ENCODE measurements around the gene USP24.

The USP24 gene

GRCh38 chr1:55164906-55165305, 50.3 kb downstream of the USP24 start:
- DNase-seq (ENCODE audit: low spot score): no peak

GRCh38 chr1:55159571-55159970, 55.6 kb downstream of the USP24 start:
- no peak for DNase-seq (ENCODE audit: low spot score)

GRCh38 chr1:55156608-55157007, 58.6 kb downstream of the USP24 start:
- DNase-seq (ENCODE audit: low spot score): no peak

- no peak for DNase-seq (ENCODE audit: low spot score)
Measured at GRCh38 chr1:55156093-55156492, 59.1 kb downstream of the USP24 start.

DNA sequence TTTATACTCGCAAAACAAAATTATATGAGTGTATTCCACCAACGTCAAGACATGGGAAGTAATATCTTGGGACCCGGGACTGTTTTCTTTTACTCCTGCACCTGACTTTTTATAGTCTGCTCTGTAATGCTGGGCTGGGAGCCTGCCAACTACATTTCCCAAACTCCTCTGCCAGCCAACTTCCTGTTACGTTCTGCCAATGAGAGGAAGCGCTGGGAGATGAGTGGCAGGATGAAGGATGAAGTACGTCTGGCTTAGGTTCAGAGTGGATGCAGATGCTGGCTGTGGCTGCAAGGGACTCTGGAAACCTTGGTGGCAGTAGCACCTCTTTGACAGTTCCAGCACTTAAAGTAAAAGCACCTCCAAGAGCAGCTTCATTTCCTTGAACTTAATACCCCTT, 59.6 kb downstream of the USP24 start:
- no peak for DNase-seq (ENCODE audit: low spot score)

DNA sequence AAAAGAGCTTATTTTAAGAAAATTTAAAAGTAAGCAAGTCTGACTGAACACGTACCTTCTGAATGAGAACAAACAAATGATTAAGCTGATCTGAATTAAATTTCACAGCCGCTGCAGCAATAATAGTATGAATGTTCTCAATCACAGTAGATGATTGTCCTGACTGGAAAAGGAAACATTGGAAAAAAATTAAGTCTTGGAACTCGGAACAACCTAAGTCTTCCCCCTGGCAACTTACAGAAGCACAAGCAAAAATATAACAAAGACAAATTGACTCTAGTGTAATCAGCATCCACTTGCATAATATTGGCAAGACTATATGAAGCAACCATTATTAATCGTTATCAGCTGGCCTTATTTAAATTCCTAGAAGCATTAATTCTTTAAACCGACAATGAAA, 60.5 kb downstream of the USP24 start:
- no peak for DNase-seq (ENCODE audit: low spot score)

GRCh38 chr1:55153031-55153430, 62.1 kb downstream of the USP24 start:
- no peak for DNase-seq (ENCODE audit: low spot score)

GRCh38 chr1:55150880-55151588, 64.1 kb downstream of the USP24 start:
- DNase-seq (ENCODE audit: low spot score): no peak

DNA sequence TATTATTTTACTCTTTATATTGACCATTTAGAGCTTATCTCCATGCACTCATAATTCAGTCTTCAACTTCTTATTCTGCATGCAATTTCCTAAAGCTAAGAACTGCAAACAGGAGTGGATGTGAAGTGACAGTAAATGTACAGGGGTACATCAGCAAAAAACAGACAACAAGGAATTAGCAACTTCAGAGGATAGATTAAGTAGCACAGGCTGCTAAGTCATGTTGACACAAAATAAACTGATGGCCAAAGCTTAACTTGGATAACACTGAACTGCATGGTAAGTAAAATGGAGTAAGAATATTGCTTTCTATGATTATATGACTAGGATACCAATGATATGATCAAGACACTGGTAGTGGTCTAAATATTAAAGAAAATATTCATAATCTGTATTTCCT, 66.5 kb downstream of the USP24 start:
- DNase-seq (ENCODE audit: low spot score): no peak

- DNase-seq (ENCODE audit: low spot score): no peak
Measured at GRCh38 chr1:55147524-55147923, 67.6 kb downstream of the USP24 start.

- no peak for DNase-seq (ENCODE audit: low spot score)
Measured at GRCh38 chr1:55146781-55147180, 68.4 kb downstream of the USP24 start.

DNA sequence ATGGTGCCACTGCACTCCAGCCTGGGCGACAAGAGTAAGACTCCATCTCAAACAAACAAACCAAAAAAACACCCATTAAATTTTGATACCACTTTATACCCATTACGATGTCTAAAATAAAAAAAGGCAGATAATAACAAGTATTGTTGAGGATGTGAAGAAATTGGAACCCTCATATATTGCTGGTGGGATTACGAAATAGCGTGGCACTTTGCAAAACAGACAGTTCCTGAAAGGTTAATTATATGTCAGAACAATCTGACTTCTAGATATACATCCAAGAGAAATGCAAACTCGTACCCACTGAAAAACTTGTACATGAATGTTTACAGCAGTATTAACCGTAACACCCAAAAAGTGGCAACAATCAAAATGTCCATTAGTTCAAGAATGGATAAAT, 70.3 kb downstream of the USP24 start:
- DNase-seq (ENCODE audit: low spot score): no peak

GRCh38 chr1:55143684-55144083, 71.5 kb downstream of the USP24 start:
- DNase-seq (ENCODE audit: low spot score): no peak

GRCh38 chr1:55141295-55141893, 73.8 kb downstream of the USP24 start:
- no peak for DNase-seq (ENCODE audit: low spot score)

DNA sequence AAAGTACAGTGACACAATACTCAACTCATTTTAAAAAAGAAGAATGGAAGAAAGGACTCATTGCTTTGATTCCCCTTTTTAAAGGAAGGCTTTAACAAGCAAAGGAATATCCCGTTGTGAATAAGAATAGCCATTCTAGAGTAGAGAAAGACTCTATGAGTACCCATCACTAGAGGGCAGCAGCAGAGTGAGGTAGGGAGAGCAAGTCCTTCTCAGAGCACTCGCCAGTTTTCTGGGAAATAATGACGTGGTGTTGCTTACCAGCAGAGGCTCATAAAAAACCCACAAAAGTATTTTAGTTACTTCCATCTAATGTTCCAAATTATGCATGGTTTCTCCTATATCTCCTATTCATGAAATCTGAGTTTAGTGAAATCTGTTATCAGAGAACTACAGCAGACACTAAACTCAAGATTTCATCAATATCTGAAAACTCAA, 74.6 kb downstream of the USP24 start:
- DNase-seq (ENCODE audit: low spot score): peak; percentile 62

DNA sequence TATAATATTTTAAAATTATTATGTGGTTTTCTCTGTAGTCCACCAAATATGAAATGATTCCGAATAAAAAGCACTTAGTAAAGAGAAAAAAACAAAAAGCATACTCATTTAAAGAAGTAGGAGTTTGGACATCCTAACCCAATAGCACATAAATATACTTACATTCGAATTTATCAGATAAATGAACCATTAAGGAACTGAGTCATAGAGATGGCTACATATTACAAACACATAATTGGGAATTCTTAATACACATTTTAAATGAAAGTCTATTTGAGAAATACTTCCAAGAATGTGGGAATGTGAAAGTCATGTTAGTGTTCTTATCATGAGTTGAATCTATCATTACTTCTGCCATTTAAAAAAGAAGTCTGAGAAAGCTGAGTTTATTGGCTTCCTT, 75.0 kb downstream of the USP24 start:
- no peak for DNase-seq (ENCODE audit: low spot score)

- no peak for DNase-seq (ENCODE audit: low spot score)
Measured at GRCh38 chr1:55138823-55139222, 76.3 kb downstream of the USP24 start.

GRCh38 chr1:55134152-55134808, 80.9 kb downstream of the USP24 start:
- no peak for DNase-seq (ENCODE audit: low spot score)

DNA sequence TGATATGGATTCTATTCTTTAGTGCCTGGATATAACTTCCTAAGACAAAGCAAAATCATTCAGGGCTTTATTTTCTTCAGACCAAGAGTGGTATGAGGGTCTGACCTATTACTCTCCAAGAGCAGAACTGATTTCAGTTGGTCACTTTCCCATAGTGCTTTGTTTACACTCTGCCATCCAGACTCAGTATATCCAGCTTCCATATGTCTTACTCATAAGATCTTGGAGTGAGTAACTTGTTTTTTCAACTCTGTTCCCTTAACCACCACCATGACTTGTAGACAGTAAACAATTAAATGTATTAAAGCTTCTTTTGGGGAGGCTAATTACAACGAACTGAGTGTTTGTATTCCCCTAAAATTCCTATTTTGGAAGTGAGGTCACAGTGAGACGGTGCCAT, 83.4 kb downstream of the USP24 start:
- DNase-seq (ENCODE audit: low spot score): no peak

DNA sequence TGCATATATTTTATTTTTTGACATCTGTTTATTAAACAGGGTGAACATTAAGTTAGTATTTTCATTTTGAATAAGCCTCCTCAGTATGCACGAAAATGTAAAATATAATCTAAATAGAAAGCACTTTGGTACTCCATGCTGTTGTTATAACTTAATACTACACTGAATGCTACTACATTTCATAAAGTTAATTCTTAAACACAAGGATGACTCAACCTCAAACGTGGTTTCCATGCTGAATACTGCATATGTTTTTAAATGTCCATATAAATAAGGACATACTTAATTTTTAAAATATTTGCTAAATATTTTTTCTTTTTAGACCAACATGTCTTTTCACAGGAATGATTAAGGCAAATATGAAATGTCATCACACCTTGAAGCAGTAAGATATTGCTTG, 83.9 kb downstream of the USP24 start:
- no peak for DNase-seq (ENCODE audit: low spot score)

- DNase-seq (ENCODE audit: low spot score): no peak
Measured at GRCh38 chr1:55129194-55129728, 85.9 kb downstream of the USP24 start.

DNA sequence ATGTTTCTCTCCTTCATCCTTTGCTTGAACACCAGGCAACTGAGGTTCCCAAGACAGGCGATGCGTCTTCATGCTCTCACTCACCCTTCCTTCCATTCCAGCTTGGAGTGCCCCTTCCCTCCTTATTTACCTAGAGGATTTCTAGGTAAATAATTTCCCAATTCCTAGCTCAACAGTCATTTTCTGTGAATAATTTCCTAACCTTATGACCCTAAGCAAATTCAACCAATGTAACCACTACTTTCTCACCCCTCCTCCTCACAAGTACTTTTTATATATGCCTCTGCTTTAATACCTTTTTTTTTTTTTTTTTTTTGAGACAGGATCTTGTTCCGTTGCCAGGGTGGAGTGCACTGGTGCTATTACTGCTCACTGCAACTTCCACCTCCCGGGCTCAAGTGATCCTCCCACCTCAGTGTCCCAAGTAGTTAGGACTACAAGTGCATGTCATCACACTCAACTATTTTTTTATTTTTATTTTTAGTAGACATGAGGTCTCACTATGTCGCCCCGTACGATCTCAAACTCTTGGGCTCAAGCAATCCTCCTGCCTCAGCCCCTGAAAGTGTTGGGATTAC, 86.7 kb downstream of the USP24 start:
- DNase-seq (ENCODE audit: low spot score): no peak

DNA sequence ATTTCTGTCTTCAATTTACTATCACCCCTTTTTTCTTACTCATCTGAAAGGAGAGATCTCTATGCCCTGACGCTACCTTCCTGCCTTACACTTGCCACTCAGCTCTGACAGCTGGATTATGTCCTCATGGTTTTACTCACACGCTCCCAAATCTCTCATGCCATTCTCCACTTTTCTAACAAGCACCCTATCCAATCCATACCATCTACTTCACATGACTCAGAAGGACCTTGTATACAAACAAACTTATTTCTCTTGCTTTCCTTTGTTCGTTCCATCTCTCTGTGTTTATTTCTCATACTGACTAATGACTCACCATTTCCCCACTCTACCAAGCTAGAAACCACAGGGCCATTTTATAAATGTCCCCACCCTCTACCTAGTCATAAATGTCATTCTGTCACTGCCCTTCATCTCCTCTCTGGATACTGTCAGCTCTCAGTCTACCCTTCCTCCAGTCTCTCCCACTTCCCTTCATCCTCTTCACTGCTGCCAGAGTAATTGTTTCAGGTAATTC, 87.3 kb downstream of the USP24 start:
- DNase-seq (ENCODE audit: low spot score): peak; percentile 11

Data from LoVo (cell line).